ENCODE data around the gene EXTL2. TPM values are rescaled to one million over a fixed set of nuclear protein-coding genes. Genes with fewer than 3 reads are reported as not detected.

The EXTL2 gene
- total and polyA plus RNA-seq, 2 donors (not counting 1 experiment from before 2014, with no cell fraction given): 1.7 to 4.6 TPM

DNA sequence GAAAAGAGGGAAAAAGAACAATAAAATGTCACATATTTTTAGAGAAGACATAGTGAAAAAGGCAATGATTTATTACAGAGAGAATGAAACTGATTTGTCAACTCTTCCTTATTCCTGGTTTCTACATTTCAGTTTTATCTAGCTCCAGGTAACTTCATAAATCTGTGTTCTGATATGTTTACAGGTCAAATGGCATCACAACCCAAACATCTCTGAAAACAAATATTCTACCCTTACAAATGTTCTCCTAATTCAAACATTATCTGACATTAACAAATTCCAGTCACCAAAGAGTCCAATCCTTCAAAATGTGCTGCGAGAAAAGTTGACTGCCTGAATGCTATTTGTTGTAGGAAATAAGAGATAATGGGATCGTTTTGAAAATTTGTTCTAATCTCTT is 20.2 kb downstream of the EXTL2 start:
- Histone ChIP-seq H3K79me2 (ENCODE audit: control insufficient read depth, insufficient read depth, low read length) (no peaks in the 10 kb centered on the region), H4K20me1 (ENCODE audit: control insufficient read depth, insufficient read depth, low read length, poor library complexity, severe bottlenecking) (no peaks in the 10 kb centered on the region), H3K4me2 (replicated peaks; ENCODE audit: low read depth, low read length, poor library complexity, severe bottlenecking) (no peak overlapping the region), H2AFZ (ENCODE audit: insufficient read depth, low read depth, low read length, poor library complexity, severe bottlenecking) (no peak overlapping the region), H3K4me1 (ENCODE audit: control insufficient read depth in 2 of 2, insufficient read depth in 2 of 2, low read length in 2 of 2) (no peaks in the 10 kb centered on the region), H3K4me3 (ENCODE audit: control extremely low read depth in 1 of 5, extremely low read depth in 1 of 5, insufficient read depth in 1 of 5, low read depth in 2 of 5, low read length in 4 of 5) (no peak overlapping the region), H3K9me3 (ENCODE audit: control extremely low read depth in 1 of 3, control insufficient read depth in 2 of 3, insufficient read depth in 1 of 3, low read length in 2 of 3) (no peaks in the 10 kb centered on the region), H3K36me3 (replicated peaks in 1 of 2; ENCODE audit: control extremely low read depth in 1 of 2, control insufficient read depth in 1 of 2, extremely low read depth in 1 of 2, insufficient read depth in 2 of 2, low read length in 1 of 2) (no peaks in the 10 kb centered on the region), H3K27ac (ENCODE audit: low read length in 2 of 2) (no peak overlapping the region), H3K27me3 (replicated peaks in 1 of 4; ENCODE audit: control extremely low read depth in 1 of 4, control insufficient read depth in 3 of 4, insufficient read depth in 4 of 4, low read length in 3 of 4) (no peaks in the 10 kb centered on the region), H3K9ac (ENCODE audit: low read length) (no peak overlapping the region)
- Mint-ChIP-seq H3K4me3 (no peak overlapping the region), H3K27me3 (no peaks in the 10 kb centered on the region), H3K4me1 (no peaks in the 10 kb centered on the region), H3K9me3 (ENCODE audit: insufficient read depth) (no peaks in the 10 kb centered on the region), H3K27ac (no peak overlapping the region)
- DNase-seq (no peak), ATAC-seq (ENCODE audit: low read depth) (no peak)
- TF ChIP-seq, protein P1, sequence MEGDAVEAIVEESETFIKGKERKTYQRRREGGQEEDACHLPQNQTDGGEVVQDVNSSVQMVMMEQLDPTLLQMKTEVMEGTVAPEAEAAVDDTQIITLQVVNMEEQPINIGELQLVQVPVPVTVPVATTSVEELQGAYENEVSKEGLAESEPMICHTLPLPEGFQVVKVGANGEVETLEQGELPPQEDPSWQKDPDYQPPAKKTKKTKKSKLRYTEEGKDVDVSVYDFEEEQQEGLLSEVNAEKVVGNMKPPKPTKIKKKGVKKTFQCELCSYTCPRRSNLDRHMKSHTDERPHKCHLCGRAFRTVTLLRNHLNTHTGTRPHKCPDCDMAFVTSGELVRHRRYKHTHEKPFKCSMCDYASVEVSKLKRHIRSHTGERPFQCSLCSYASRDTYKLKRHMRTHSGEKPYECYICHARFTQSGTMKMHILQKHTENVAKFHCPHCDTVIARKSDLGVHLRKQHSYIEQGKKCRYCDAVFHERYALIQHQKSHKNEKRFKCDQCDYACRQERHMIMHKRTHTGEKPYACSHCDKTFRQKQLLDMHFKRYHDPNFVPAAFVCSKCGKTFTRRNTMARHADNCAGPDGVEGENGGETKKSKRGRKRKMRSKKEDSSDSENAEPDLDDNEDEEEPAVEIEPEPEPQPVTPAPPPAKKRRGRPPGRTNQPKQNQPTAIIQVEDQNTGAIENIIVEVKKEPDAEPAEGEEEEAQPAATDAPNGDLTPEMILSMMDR (IDR thresholded peaks at IDR 0.05): no peak
- no peak for TF ChIP-seq EZH2 (IDR thresholded peaks at IDR 0.05; ENCODE audit: borderline replicate concordance, insufficient read depth, low read depth, low read length, poor library complexity, severe bottlenecking)
- ChIA-PET CTCF (interaction anchor here (0.8 kb wide), 1 partner anchor 1067 kb away, joined by 3 read pairs; no protein-coding TSS in a partner anchor), POLR2A (no interaction called here)
- no CpG with 5 or more reads among the region's 2 CpGs for WGBS (ENCODE audit: insufficient coverage)
- intact Hi-C loops (cut with micrococcal nuclease): no loop called here

DNA sequence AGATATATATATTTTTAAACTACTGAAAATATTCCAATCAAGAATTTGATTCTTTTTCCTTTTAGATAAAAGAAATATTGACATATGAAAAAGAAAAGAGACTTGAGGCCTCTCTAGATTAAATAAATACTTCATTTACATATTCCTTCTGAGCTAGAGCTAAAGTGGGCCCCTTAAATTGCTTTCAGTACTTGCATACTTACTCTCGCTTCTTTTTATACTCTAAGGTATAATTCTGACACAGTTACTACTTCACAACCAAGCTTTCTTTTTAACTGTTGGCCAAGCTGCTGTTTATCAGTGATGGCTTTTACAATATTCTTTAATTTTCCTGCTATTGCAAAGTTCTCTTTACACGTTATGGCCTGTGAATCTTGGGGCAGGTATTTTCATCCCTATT is 24.6 kb downstream of the EXTL2 start:
- no peak for ATAC-seq (ENCODE audit: low read depth)
- H3K9me3 ChIP-seq (ENCODE audit: control extremely low read depth in 1 of 3, control insufficient read depth in 2 of 3, insufficient read depth in 1 of 3, low read length in 2 of 3): no peaks in the 10 kb centered on the region
- ChIA-PET POLR2A (no interaction called here), CTCF (interaction anchor here (0.7 to 4.2 kb wide), 5 partner anchors 406 to 1689 kb away, joined by 3 to 31 read pairs (median 12); no protein-coding TSS in a partner anchor)
- H3K4me1 Mint-ChIP-seq: no peaks in the 10 kb centered on the region
- H3K4me1 ChIP-seq (ENCODE audit: control insufficient read depth in 2 of 2, insufficient read depth in 2 of 2, low read length in 2 of 2): no peaks in the 10 kb centered on the region
- no peaks in the 10 kb centered on the region for H4K20me1 ChIP-seq (ENCODE audit: control insufficient read depth, insufficient read depth, low read length, poor library complexity, severe bottlenecking)
- H3K27ac Mint-ChIP-seq: no peak overlapping the region
- no peak overlapping the region for H3K4me3 Mint-ChIP-seq
- H3K27ac ChIP-seq (ENCODE audit: low read length in 2 of 2): no peak overlapping the region
- intact Hi-C loops (cut with micrococcal nuclease): no loop called here
- no CpG with 5 or more reads among the region's 2 CpGs for WGBS (ENCODE audit: insufficient coverage)
- DNase-seq: no peak
- TF ChIP-seq, protein P1 (IDR thresholded peaks at IDR 0.05): no peak
- no peak for TF ChIP-seq EZH2 (IDR thresholded peaks at IDR 0.05; ENCODE audit: borderline replicate concordance, insufficient read depth, low read depth, low read length, poor library complexity, severe bottlenecking)
- no peaks in the 10 kb centered on the region for H3K36me3 ChIP-seq (replicated peaks in 1 of 2; ENCODE audit: control extremely low read depth in 1 of 2, control insufficient read depth in 1 of 2, extremely low read depth in 1 of 2, insufficient read depth in 2 of 2, low read length in 1 of 2)
- no peaks in the 10 kb centered on the region for H3K27me3 Mint-ChIP-seq
- H3K4me2 ChIP-seq (replicated peaks; ENCODE audit: low read depth, low read length, poor library complexity, severe bottlenecking): no peak overlapping the region
- H3K79me2 ChIP-seq (ENCODE audit: control insufficient read depth, insufficient read depth, low read length): no peaks in the 10 kb centered on the region
- H3K9me3 Mint-ChIP-seq (ENCODE audit: insufficient read depth): no peaks in the 10 kb centered on the region
- no peak overlapping the region for H2AFZ ChIP-seq (ENCODE audit: insufficient read depth, low read depth, low read length, poor library complexity, severe bottlenecking)
- no peak overlapping the region for H3K9ac ChIP-seq (ENCODE audit: low read length)
- no peaks in the 10 kb centered on the region for H3K27me3 ChIP-seq (replicated peaks in 1 of 4; ENCODE audit: control extremely low read depth in 1 of 4, control insufficient read depth in 3 of 4, insufficient read depth in 4 of 4, low read length in 3 of 4)
- no peak overlapping the region for H3K4me3 ChIP-seq (ENCODE audit: control extremely low read depth in 1 of 5, extremely low read depth in 1 of 5, insufficient read depth in 1 of 5, low read depth in 2 of 5, low read length in 4 of 5)

Data from B cell (primary cell).